SK-N-SH (cell line): ENCODE results near the gene CFAP52.

Source experiments
- CHD2 ChIP-seq: fragments of 150-350 bp; IDR thresholded peaks from 2 replicates; pipeline ENCODE4 v1.6.1; 2018; ENCODE audit warnings: low read length; ENCODE audit not compliant: partially characterized antibody
- CTCF ChIP-seq: fragments of 200-600 bp; sonication (generic); IDR thresholded peaks from 2 replicates; pipeline ENCODE4 v1.6.1; 2017; ENCODE audit warnings: antibody characterized with exemption, mild to moderate bottlenecking, moderate library complexity
- EP300 ChIP-seq, 2 experiments: IDR thresholded peaks; 2 replicates each; pipeline versions ENCODE4 v1.4.0 to v1.6.1; 2012; ENCODE audit warnings: borderline replicate concordance in 1 of 2, low read depth in 1 of 2, low read length in 1 of 2
- MAX ChIP-seq: IDR thresholded peaks from 2 replicates; pipeline ENCODE4 v1.4.0; 2012; ENCODE audit warnings: low read depth
- MXI1 ChIP-seq: IDR thresholded peaks from 2 replicates; pipeline ENCODE4 v1.6.1; 2012; ENCODE audit warnings: mild to moderate bottlenecking, low read depth, low read length, improper control_type of control experiment
- PBX3 ChIP-seq: IDR thresholded peaks from 2 replicates; pipeline ENCODE4; 2012
- REST ChIP-seq: IDR thresholded peaks from 2 replicates; pipeline ENCODE4 v1.6.1; 2012; ENCODE audit warnings: mild to moderate bottlenecking, low read depth, low read length, moderate library complexity
- RXRA ChIP-seq: IDR thresholded peaks from 2 replicates; pipeline ENCODE4 v1.4.0; 2012; ENCODE audit warnings: low read depth, mild to moderate bottlenecking, borderline replicate concordance
- SIN3A ChIP-seq: IDR thresholded peaks from 2 replicates; pipeline ENCODE4 v1.6.1; 2012; ENCODE audit warnings: low read depth, mild to moderate bottlenecking, low read length, moderate library complexity, borderline replicate concordance
- TCF12 ChIP-seq: IDR thresholded peaks from 2 replicates; pipeline ENCODE4 v1.4.0; 2012
- USF1 ChIP-seq: IDR thresholded peaks from 2 replicates; pipeline ENCODE4 v1.4.0; 2012; ENCODE audit warnings: low read depth, borderline replicate concordance
- USF2 ChIP-seq: fragments of 150-350 bp; IDR thresholded peaks from 2 replicates; pipeline ENCODE4 v1.6.1; 2017; ENCODE audit warnings: antibody characterized with exemption, low read length, low read depth, borderline replicate concordance
- ZBTB33 ChIP-seq: IDR thresholded peaks from 2 replicates; pipeline ENCODE4 v1.4.0; 2012; ENCODE audit warnings: low read depth, borderline replicate concordance

GRCh38 chr17:9553596-9553995, 22.8 kb upstream of the CFAP52 start:
- TF ChIP-seq CTCF: no peak
- no peak for TF ChIP-seq TCF12
- TF ChIP-seq USF2: no peak
- TF ChIP-seq ZBTB33: no peak
- no peak for TF ChIP-seq PBX3
- no peak for TF ChIP-seq MAX
- TF ChIP-seq SIN3A: no peak
- no peak for TF ChIP-seq EP300 (IDR thresholded peaks at IDR 0.05; ENCODE audit: borderline replicate concordance in 1 of 2, low read depth in 1 of 2, low read length in 1 of 2)
- TF ChIP-seq RXRA: no peak
- no peak for TF ChIP-seq CHD2
- no peak for TF ChIP-seq USF1
- no peak for TF ChIP-seq REST
- TF ChIP-seq MXI1: no peak
